Measurements from ENCODE around the gene SPAG16. TPM values are rescaled to one million over a fixed set of nuclear protein-coding genes. Genes with fewer than 3 reads are reported as not detected.

Gene SPAG16
- total RNA-seq, 1 experiment from 2014 or later: 0.30 TPM

DNA sequence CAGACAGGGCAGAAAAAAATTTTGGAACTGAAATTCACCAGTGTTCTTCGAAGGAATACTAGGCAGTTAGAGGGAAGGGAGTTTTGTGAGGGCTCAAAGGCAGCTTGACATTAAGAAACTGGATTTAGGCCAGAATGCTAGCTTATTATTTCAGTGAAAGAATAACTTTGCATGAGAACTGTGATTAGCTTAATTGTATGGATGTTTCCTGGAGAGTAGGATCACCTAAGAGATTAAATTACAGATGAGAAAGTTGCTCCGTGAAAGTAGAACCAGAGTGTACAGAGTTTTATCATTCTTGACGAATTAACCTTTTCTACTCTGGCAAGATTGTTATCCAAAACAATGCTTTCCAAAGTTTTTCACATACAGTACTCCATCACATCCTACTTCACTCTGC is 6.2 kb downstream of the SPAG16 start:
- ATAC-seq (no peak), DNase-seq (ENCODE audit: low read depth, low spot score) (no peak)
- BruUV-seq (replicated peaks): no TSS peak
- no peak overlapping the region for H3K4me3 ChIP-seq (replicated peaks in 1 of 2; ENCODE audit: low read depth in 1 of 2, low read length in 2 of 2)
- CTCF ChIA-PET: no interaction called here
- no peak overlapping the region for H2AFZ ChIP-seq (ENCODE audit: low read depth, low read length, poor library complexity, severe bottlenecking)
- H3K9me2 ChIP-seq (ENCODE audit: insufficient read depth): no peaks in the 10 kb centered on the region
- H3K79me2 ChIP-seq (ENCODE audit: insufficient read depth, low read length): no peaks in the 10 kb centered on the region
- H3K27ac ChIP-seq (ENCODE audit: low read depth, low read length): no peak overlapping the region
- intact Hi-C loops (cut with micrococcal nuclease): no loop called here
- no peaks in the 10 kb centered on the region for H3K4me1 ChIP-seq (ENCODE audit: control insufficient read depth in 1 of 2, insufficient read depth in 2 of 2, low read length in 2 of 2)
- H4K20me1 ChIP-seq (ENCODE audit: insufficient read depth): no peaks in the 10 kb centered on the region
- H3K9me3 ChIP-seq (ENCODE audit: control insufficient read depth in 1 of 2, insufficient read depth in 1 of 2, low read depth in 1 of 2, low read length in 2 of 2): no peaks in the 10 kb centered on the region
- RAD21 ChIA-PET (ENCODE audit: low non-redundant PET in 1 of 2, low total read pairs in 2 of 2, uncharacterized antibody in 2 of 2, unreplicated experiment in 2 of 2): no interaction called here
- POLR2A ChIA-PET: no interaction called here
- H3K9ac ChIP-seq (ENCODE audit: low read length): no peak overlapping the region
- no peak for TF ChIP-seq ZNF274 (IDR thresholded peaks at IDR 0.05; ENCODE audit: low read depth, low read length)
- TF ChIP-seq TCF7L2 (IDR thresholded peaks at IDR 0.05; ENCODE audit: borderline replicate concordance, extremely low read depth, insufficient read depth, insufficient read length): no peak
- no peak for TF ChIP-seq EZH2phosphoT487 (IDR thresholded peaks at IDR 0.05; ENCODE audit: borderline replicate concordance)
- no peak for TF ChIP-seq SP1 (IDR thresholded peaks at IDR 0.05; ENCODE audit: low read depth)
- no peak for TF ChIP-seq POLR2AphosphoS5 (IDR thresholded peaks at IDR 0.05; ENCODE audit: low read depth, low read length)
- no peak for TF ChIP-seq ELF1 (IDR thresholded peaks at IDR 0.05; ENCODE audit: borderline replicate concordance, low read depth)
- TF ChIP-seq, protein P1, sequence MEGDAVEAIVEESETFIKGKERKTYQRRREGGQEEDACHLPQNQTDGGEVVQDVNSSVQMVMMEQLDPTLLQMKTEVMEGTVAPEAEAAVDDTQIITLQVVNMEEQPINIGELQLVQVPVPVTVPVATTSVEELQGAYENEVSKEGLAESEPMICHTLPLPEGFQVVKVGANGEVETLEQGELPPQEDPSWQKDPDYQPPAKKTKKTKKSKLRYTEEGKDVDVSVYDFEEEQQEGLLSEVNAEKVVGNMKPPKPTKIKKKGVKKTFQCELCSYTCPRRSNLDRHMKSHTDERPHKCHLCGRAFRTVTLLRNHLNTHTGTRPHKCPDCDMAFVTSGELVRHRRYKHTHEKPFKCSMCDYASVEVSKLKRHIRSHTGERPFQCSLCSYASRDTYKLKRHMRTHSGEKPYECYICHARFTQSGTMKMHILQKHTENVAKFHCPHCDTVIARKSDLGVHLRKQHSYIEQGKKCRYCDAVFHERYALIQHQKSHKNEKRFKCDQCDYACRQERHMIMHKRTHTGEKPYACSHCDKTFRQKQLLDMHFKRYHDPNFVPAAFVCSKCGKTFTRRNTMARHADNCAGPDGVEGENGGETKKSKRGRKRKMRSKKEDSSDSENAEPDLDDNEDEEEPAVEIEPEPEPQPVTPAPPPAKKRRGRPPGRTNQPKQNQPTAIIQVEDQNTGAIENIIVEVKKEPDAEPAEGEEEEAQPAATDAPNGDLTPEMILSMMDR (IDR thresholded peaks at IDR 0.05 in 2 of 3, conservative IDR thresholded peaks at IDR 0.05 in 1 of 3; ENCODE audit: borderline replicate concordance in 1 of 3, insufficient read depth in 1 of 3, low read depth in 2 of 3, low read length in 2 of 3): no peak
- TF ChIP-seq JUND (IDR thresholded peaks at IDR 0.05): no peak
- H3K36me3 ChIP-seq (ENCODE audit: control insufficient read depth in 1 of 2, insufficient read depth in 2 of 2, low read length in 2 of 2): no peaks in the 10 kb centered on the region
- no peaks in the 10 kb centered on the region for H3K27me3 ChIP-seq (ENCODE audit: insufficient read depth, low read length)
- no peak overlapping the region for H3K4me2 ChIP-seq (ENCODE audit: low read length)

DNA sequence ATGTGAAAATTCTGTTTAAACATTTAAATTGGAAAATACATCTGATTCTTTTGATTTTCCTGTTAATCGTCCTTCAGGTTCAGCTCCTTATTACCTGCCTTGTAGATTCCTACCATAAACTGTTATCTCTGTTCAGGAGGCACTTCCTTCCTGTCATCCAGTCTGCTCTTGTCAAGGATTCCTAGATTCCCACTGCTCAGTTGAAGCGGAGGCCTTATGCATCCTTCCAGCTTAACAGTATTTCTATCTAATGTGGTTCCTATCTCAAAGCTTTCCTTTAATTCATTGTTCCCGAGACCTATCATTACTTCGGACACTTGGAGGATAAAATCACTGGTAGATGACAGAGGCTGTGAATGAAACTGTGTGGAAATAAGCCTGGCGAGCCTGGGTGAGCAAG is 12.0 kb downstream of the SPAG16 start:
- no peak for DNase-seq (ENCODE audit: low read depth, low spot score)
- Histone ChIP-seq H3K27ac (ENCODE audit: low read depth, low read length) (no peak overlapping the region), H3K27me3 (ENCODE audit: insufficient read depth, low read length) (no peaks in the 10 kb centered on the region), H3K9me2 (ENCODE audit: insufficient read depth) (no peaks in the 10 kb centered on the region), H3K79me2 (ENCODE audit: insufficient read depth, low read length) (no peaks in the 10 kb centered on the region), H2AFZ (ENCODE audit: low read depth, low read length, poor library complexity, severe bottlenecking) (no peak overlapping the region), H4K20me1 (ENCODE audit: insufficient read depth) (no peaks in the 10 kb centered on the region), H3K4me3 (replicated peaks in 1 of 2; ENCODE audit: low read depth in 1 of 2, low read length in 2 of 2) (no peak overlapping the region), H3K36me3 (ENCODE audit: control insufficient read depth in 1 of 2, insufficient read depth in 2 of 2, low read length in 2 of 2) (no peaks in the 10 kb centered on the region), H3K4me2 (ENCODE audit: low read length) (no peak overlapping the region), H3K4me1 (ENCODE audit: control insufficient read depth in 1 of 2, insufficient read depth in 2 of 2, low read length in 2 of 2) (no peaks in the 10 kb centered on the region), H3K9me3 (ENCODE audit: control insufficient read depth in 1 of 2, insufficient read depth in 1 of 2, low read depth in 1 of 2, low read length in 2 of 2) (no peaks in the 10 kb centered on the region), H3K9ac (ENCODE audit: low read length) (no peak overlapping the region)
- CTCF ChIA-PET: no interaction called here
- no TSS peak for BruUV-seq (replicated peaks)
- ATAC-seq: no peak
- POLR2A ChIA-PET: no interaction called here
- RAD21 ChIA-PET (ENCODE audit: low non-redundant PET in 1 of 2, low total read pairs in 2 of 2, uncharacterized antibody in 2 of 2, unreplicated experiment in 2 of 2): no interaction called here
- intact Hi-C loops (cut with micrococcal nuclease): no loop called here
- TF ChIP-seq POLR2AphosphoS5 (IDR thresholded peaks at IDR 0.05; ENCODE audit: low read depth, low read length): no peak
- no peak for TF ChIP-seq SRF (IDR thresholded peaks at IDR 0.05; ENCODE audit: low read depth)
- TF ChIP-seq, protein P2, sequence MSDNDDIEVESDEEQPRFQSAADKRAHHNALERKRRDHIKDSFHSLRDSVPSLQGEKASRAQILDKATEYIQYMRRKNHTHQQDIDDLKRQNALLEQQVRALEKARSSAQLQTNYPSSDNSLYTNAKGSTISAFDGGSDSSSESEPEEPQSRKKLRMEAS (IDR thresholded peaks at IDR 0.05): no peak
- TF ChIP-seq ZFX (IDR thresholded peaks at IDR 0.05): no peak
- no peak for TF ChIP-seq SIN3A (IDR thresholded peaks at IDR 0.05; ENCODE audit: low read depth)
- TF ChIP-seq, protein P3, sequence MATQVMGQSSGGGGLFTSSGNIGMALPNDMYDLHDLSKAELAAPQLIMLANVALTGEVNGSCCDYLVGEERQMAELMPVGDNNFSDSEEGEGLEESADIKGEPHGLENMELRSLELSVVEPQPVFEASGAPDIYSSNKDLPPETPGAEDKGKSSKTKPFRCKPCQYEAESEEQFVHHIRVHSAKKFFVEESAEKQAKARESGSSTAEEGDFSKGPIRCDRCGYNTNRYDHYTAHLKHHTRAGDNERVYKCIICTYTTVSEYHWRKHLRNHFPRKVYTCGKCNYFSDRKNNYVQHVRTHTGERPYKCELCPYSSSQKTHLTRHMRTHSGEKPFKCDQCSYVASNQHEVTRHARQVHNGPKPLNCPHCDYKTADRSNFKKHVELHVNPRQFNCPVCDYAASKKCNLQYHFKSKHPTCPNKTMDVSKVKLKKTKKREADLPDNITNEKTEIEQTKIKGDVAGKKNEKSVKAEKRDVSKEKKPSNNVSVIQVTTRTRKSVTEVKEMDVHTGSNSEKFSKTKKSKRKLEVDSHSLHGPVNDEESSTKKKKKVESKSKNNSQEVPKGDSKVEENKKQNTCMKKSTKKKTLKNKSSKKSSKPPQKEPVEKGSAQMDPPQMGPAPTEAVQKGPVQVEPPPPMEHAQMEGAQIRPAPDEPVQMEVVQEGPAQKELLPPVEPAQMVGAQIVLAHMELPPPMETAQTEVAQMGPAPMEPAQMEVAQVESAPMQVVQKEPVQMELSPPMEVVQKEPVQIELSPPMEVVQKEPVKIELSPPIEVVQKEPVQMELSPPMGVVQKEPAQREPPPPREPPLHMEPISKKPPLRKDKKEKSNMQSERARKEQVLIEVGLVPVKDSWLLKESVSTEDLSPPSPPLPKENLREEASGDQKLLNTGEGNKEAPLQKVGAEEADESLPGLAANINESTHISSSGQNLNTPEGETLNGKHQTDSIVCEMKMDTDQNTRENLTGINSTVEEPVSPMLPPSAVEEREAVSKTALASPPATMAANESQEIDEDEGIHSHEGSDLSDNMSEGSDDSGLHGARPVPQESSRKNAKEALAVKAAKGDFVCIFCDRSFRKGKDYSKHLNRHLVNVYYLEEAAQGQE (IDR thresholded peaks at IDR 0.05; ENCODE audit: low read depth): no peak
- TF ChIP-seq, protein P1 (IDR thresholded peaks at IDR 0.05 in 2 of 3, conservative IDR thresholded peaks at IDR 0.05 in 1 of 3; ENCODE audit: borderline replicate concordance in 1 of 3, insufficient read depth in 1 of 3, low read depth in 2 of 3, low read length in 2 of 3): no peak
